Right renal cortex interstitium (tissue), 3 donors: Measurements from ENCODE around the gene C3orf52. TPM values are rescaled to one million over a fixed set of nuclear protein-coding genes. Genes with fewer than 3 reads are reported as not detected.

Experiments
- DNase-seq, 3 donors: peaks; one replicate each; pipeline ENCODE4 v3.0.0-alpha.2; 2013; ENCODE audit warnings: low read depth in 3 of 3, low spot score in 2 of 3
- polyA plus RNA-seq, 3 donors: library from polyadenylated mRNA; unstranded; fragments of 120-200 nt; gene quantifications; one replicate each; pipeline ENCODE4 v1.2.1, GENCODE V29; 2013; ENCODE audit not compliant: insufficient read length in 3 of 3

The C3orf52 gene
- polyA plus RNA-seq, 3 donors: 4.9 to 5.9 (median 5.5) TPM

- no peak for DNase-seq
Observed at GRCh38 chr3:112084980-112085705, 1.0 kb upstream of the C3orf52 start.

GRCh38 chr3:112085735-112086075 is 484 bp upstream of the C3orf52 start:
- no peak for DNase-seq

DNA sequence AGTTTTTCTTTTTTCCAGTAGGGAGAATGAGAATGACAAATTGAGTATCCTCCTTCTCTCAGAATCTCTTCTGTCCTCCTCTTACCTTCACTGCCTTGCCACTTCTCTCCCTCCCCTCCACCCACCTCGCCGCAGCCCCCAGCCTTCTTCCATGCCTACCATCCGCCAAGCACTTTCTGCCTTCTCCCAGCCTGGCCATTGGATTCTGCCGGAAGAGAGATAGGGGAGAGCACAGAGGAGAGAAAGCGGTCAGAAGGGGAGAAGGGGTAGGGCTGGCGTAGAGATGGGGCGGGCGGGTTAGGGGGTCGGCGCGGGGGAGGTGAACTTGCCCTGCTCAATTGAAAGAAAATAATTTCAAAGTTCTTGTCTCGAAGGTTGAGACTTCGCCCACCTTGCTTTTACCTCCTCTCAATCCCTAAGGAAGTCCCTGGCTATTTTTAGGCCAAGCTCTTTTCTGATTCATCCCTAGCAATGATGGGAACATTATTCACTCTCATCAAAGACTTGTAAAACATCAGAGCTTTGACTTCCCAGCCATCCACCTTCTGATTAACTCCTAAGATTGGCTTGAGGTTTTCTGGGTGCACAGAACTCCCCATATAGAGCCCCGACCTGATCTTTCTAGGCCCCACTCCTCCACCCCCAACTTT is 811 bp downstream of the C3orf52 start:
- DNase-seq: no peak

GRCh38 chr3:112087746-112088145 is 1.6 kb downstream of the C3orf52 start:
- no peak for DNase-seq

GRCh38 chr3:112088944-112089343 is 2.8 kb downstream of the C3orf52 start:
- DNase-seq: no peak

GRCh38 chr3:112089956-112090886 is 4.0 kb downstream of the C3orf52 start:
- no peak for DNase-seq

GRCh38 chr3:112090887-112091586 is 4.8 kb downstream of the C3orf52 start:
- DNase-seq: no peak

- no peak for DNase-seq
Observed at GRCh38 chr3:112092496-112093179, 6.4 kb downstream of the C3orf52 start.

GRCh38 chr3:112093180-112093522 is 7.0 kb downstream of the C3orf52 start:
- DNase-seq: no peak

DNA sequence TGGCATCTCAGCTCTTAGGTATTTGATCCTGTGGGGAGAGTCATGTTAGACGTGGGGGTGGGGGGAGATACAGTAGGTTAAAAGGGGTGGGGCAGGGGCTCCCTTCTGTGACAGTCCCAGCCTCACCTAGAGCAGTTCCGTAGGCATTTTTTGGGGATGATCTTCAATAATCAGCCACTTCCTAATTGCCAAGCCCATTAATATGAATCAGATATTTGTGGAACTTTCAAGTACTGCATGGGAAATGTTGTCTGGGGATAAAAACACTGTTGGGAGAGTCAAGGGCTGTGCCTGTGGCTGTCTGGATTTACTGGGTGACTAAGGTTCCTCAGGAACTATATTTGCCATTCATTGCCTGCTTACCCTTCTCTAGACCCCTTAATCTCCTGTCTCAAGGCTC is 9.5 kb downstream of the C3orf52 start:
- no peak for DNase-seq

GRCh38 chr3:112096176-112096575 is 10.0 kb downstream of the C3orf52 start:
- no peak for DNase-seq

DNA sequence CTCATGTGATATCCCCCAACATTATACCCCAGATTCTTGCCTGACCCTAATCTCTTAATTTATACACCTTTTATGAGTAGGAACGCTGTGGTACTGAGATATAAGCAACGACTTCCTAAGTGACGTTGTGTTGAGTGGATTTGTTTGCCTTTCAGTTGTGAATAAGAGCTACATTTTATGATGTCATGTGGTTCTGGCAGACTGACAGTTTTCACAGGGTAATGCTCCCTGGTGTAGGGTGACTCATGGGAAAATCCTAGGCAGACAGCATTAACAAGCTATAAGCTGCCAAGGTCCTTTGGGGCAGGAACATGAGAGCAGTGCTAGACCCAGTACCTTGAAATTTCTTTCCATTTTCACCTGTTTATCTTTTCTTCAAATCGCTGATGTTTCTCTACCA is 11.2 kb downstream of the C3orf52 start:
- DNase-seq: no peak

GRCh38 chr3:112101916-112102315 is 15.7 kb downstream of the C3orf52 start:
- no peak for DNase-seq

- no peak for DNase-seq
Observed at GRCh38 chr3:112104774-112105173, 18.6 kb downstream of the C3orf52 start.

DNA sequence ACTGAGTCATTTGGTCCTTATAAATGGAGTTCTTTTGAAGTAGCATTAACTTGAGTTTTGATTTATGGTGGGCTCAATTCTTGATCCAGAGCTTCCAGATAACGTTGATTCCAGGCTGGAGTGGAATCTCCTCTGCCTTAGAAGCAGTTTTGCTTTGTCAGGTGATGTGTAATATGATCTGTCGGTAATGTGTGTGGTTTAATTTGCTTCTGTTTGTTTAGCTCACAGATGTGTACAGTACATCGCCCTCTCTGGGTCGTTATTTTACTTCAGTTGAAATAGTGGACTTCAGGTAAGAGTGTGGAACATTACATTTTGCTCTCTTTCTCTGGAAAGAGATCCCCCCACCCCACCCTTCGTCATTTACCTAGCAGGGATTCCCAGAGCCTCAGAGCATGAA is 23.1 kb downstream of the C3orf52 start:
- no peak for DNase-seq

GRCh38 chr3:112111785-112112402 is 25.7 kb downstream of the C3orf52 start:
- DNase-seq: no peak

- no peak for DNase-seq
Observed at GRCh38 chr3:112114576-112115160, 28.5 kb downstream of the C3orf52 start.

GRCh38 chr3:112115161-112115739 is 29.1 kb downstream of the C3orf52 start:
- DNase-seq: no peak

- DNase-seq: no peak
Observed at GRCh38 chr3:112115806-112116383, 29.7 kb downstream of the C3orf52 start.
